ENCODE results near the gene SPNS3. TPM values are rescaled to one million over a fixed set of nuclear protein-coding genes. Genes with fewer than 3 reads are reported as not detected.

The SPNS3 gene
- total RNA-seq, 1 donor from 2014 or later: 0.18 TPM

- no peaks in the 10 kb centered on the region for H3K9me3 Mint-ChIP-seq (ENCODE audit: unreplicated experiment)
- TF ChIP-seq, protein P1, sequence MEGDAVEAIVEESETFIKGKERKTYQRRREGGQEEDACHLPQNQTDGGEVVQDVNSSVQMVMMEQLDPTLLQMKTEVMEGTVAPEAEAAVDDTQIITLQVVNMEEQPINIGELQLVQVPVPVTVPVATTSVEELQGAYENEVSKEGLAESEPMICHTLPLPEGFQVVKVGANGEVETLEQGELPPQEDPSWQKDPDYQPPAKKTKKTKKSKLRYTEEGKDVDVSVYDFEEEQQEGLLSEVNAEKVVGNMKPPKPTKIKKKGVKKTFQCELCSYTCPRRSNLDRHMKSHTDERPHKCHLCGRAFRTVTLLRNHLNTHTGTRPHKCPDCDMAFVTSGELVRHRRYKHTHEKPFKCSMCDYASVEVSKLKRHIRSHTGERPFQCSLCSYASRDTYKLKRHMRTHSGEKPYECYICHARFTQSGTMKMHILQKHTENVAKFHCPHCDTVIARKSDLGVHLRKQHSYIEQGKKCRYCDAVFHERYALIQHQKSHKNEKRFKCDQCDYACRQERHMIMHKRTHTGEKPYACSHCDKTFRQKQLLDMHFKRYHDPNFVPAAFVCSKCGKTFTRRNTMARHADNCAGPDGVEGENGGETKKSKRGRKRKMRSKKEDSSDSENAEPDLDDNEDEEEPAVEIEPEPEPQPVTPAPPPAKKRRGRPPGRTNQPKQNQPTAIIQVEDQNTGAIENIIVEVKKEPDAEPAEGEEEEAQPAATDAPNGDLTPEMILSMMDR (IDR thresholded peaks at IDR 0.05; ENCODE audit: unreplicated experiment): no peak
- H3K27me3 Mint-ChIP-seq (ENCODE audit: unreplicated experiment): peaks cover 7% of the 10 kb centered on the region
- no peak overlapping the region for H3K4me3 Mint-ChIP-seq (ENCODE audit: unreplicated experiment)
- DNase-seq (ENCODE audit: low spot score): no peak
- no peaks in the 10 kb centered on the region for H3K36me3 Mint-ChIP-seq (ENCODE audit: low read depth, unreplicated experiment)
- H3K4me1 Mint-ChIP-seq (ENCODE audit: unreplicated experiment): peaks cover 26% of the 10 kb centered on the region
- no peak overlapping the region for H3K27ac Mint-ChIP-seq (ENCODE audit: unreplicated experiment)
These were observed 46.4 kb downstream of the SPNS3 start for GRCh38 chr17:4479982-4480751.

DNA sequence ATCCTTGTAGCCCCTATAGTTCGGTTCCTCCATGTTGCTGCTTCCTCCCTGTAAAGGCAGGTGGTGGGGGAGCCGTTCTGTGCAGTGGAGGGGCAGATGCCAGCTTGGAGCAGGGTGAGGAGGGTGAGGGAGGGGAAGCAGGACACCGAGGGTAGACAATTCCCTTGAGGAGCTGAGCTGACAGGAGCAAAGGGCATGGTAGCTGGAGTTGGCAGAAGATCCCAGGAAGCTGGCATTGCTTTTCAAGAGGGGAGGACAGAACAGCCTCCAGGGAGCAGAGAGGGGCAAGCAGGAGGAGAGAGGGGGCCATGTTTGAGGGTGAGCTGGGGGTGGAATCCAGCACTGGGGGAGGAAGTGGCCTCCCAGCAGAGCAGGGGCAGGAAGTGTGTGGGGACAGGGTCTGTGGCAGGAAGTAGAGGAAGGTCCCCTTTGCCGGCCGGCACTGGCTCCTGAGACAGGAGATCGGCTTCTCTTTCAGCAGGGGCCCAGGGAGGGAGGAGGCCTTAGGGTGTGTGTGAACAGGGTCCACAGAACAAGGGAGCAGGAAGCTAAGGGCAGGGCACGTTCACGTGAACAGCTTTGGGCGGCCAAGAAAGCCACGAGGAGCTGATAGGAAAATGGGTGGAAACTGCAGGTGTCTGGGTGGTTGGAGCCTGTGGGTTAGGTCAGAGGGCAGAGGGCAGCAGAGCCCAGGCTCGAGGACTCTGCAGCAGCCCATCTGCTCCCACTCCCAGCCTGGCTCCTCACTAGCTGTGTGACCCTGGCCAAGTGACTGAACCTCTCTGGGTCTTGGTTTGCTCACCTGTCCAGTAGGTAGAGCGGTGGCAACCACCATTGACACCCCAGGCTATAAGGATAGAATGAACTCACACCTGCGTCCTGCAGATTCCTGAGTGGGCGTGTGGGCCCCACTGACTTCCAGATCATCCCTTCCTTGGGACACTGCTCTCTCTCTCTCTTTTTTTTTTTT lies 47.5 kb downstream of the SPNS3 start:
- Mint-ChIP-seq H3K27ac (ENCODE audit: unreplicated experiment) (peak overlapping the region; percentile 74), H3K4me3 (ENCODE audit: unreplicated experiment) (peak overlapping the region; percentile 42)
- no peak for DNase-seq (ENCODE audit: low spot score)

DNA sequence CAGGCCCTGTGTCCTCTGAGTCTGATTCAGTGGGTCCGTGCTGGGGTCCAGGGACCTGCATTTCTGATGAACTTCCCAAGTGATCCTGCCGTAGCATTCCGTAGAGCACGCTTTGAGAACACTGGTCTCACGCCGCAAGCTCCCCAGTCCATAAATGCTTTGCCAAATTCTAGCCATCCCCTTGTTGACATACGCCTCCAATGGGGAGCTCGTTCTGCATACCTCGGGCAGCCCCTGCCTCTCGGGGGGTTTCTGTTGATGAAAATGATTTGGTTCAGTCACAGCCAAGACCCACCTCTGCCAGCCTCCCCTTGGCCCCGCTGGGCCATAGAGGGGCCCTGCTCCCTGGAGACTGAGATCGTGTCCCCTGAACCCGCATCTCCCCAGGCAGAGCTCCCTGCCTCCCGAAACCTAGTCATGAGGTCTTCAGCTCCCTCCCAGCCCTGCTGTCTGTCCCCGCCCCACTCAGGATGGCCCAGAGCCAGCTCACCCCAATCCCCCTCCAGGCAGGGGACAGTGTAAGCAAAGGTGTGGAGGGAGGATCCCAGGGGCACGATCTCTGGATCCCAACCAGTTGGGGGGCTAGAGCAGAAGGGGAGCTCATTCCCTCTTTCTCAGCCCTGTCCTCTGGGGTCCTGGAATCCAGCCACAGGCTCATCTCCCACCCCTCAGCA lies 48.7 kb downstream of the SPNS3 start:
- DNase-seq (ENCODE audit: low spot score): no peak

More for the DNA sequence above, 47.5 kb downstream of the SPNS3 start:
- no peaks in the 10 kb centered on the region for H3K36me3 Mint-ChIP-seq (ENCODE audit: low read depth, unreplicated experiment)
- TF ChIP-seq, protein P1 (IDR thresholded peaks at IDR 0.05; ENCODE audit: unreplicated experiment): no peak
- peaks cover 7% of the 10 kb centered on the region for H3K27me3 Mint-ChIP-seq (ENCODE audit: unreplicated experiment)
- H3K9me3 Mint-ChIP-seq (ENCODE audit: unreplicated experiment): no peaks in the 10 kb centered on the region
- peaks cover 25% of the 10 kb centered on the region for H3K4me1 Mint-ChIP-seq (ENCODE audit: unreplicated experiment)

DNA sequence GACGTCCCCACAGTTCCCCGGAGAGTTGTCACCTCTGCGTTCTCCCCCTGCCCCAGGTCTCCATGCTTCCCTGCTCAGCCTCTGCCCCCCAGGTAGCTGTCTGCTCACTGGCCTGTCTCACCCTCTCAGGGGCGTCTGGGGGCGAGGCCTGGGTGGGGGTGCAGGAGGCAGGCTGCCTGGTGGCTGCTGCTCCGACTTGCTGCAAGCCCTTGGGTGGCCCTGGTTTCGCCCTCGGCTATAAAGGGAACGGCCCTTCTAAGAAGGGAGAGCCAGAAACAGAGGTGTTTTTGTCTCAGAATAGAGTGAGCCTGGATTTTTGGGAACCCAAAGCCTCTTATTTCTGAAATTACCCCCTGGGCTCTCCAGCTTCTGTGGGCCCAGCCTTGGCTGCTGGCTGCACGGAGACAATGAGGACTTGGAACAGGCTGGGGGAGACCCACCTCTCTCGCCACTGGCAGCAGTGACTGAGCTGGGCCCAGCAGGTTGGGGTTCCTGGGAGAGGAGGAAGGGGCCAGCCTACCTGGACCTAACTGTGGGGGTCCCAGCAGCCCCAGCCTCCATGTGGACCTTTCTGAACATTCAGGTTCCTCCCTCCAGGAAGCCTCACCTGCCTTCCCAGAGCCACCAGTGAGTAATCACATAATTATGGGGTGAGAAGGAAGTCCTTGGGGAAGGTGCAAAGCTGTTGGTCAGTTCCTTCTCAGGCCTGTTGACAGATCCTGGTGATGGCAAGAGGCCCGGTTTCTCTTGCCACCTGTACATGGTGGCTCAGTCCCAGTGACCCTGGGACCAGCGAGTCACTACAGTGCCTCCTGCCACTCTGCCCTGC lies 49.5 kb downstream of the SPNS3 start:
- TF ChIP-seq, protein P1 (IDR thresholded peaks at IDR 0.05; ENCODE audit: unreplicated experiment): no peak
- H3K4me1 Mint-ChIP-seq (ENCODE audit: unreplicated experiment): peaks cover 25% of the 10 kb centered on the region
- H3K27ac Mint-ChIP-seq (ENCODE audit: unreplicated experiment): no peak overlapping the region
- no peak overlapping the region for H3K4me3 Mint-ChIP-seq (ENCODE audit: unreplicated experiment)
- H3K36me3 Mint-ChIP-seq (ENCODE audit: low read depth, unreplicated experiment): no peaks in the 10 kb centered on the region
- H3K9me3 Mint-ChIP-seq (ENCODE audit: unreplicated experiment): no peaks in the 10 kb centered on the region
- no peak for DNase-seq (ENCODE audit: low spot score)
- peaks cover 13% of the 10 kb centered on the region for H3K27me3 Mint-ChIP-seq (ENCODE audit: unreplicated experiment)

More for the DNA sequence above, 48.7 kb downstream of the SPNS3 start:
- TF ChIP-seq, protein P1 (IDR thresholded peaks at IDR 0.05; ENCODE audit: unreplicated experiment): no peak
- Mint-ChIP-seq H3K27ac (ENCODE audit: unreplicated experiment) (no peak overlapping the region), H3K4me1 (ENCODE audit: unreplicated experiment) (peaks cover 25% of the 10 kb centered on the region), H3K27me3 (ENCODE audit: unreplicated experiment) (peaks cover 12% of the 10 kb centered on the region), H3K36me3 (ENCODE audit: low read depth, unreplicated experiment) (no peaks in the 10 kb centered on the region), H3K4me3 (ENCODE audit: unreplicated experiment) (no peak overlapping the region), H3K9me3 (ENCODE audit: unreplicated experiment) (no peaks in the 10 kb centered on the region)
